ENCODE measurements around the gene MGA.

Gene MGA

GRCh38 chr15:41695750-41696436 is 35.7 kb downstream of the MGA start:
- Histone ChIP-seq H3K4me3 (ENCODE audit: control insufficient read depth in 1 of 7, extremely low read depth in 1 of 7, insufficient read depth in 4 of 7, low read depth in 2 of 7, low read length in 6 of 7) (peak overlapping the region in 5 of 7 experiments; percentile 17 to 66 (median 37)), H3K27ac (ENCODE audit: insufficient read depth in 1 of 2, low read depth in 1 of 2, low read length in 2 of 2, poor library complexity in 1 of 2, severe bottlenecking in 2 of 2) (peak overlapping the region; percentile 34 to 74), H3K4me1 (ENCODE audit: control extremely low read depth in 1 of 4, control insufficient read depth in 4 of 4, insufficient read depth in 4 of 4, low read length in 3 of 4) (peaks cover 11 to 45% (median 34%) of the 10 kb centered on the region in 4 experiments), H3K27me3 (replicated peaks in 2 of 5; ENCODE audit: control insufficient read depth in 4 of 5, insufficient read depth in 5 of 5, low read length in 4 of 5) (no peaks in the 10 kb centered on the region), H3K9me3 (ENCODE audit: control extremely low read depth in 1 of 5, control insufficient read depth in 4 of 5, insufficient read depth in 2 of 5, low read depth in 1 of 5, low read length in 4 of 5) (no peaks in the 10 kb centered on the region), H3K36me3 (ENCODE audit: control insufficient read depth in 4 of 4, insufficient read depth in 4 of 4, low read length in 3 of 4) (peaks cover 0 to 17% (median 6%) of the 10 kb centered on the region in 4 experiments)
- CTCF ChIA-PET: interaction anchor here (1.2 to 1.9 kb wide), 6 partner anchors 9 to 118 kb away, joined by 3 to 13 read pairs (median 6); partner anchors contain the start of gene MGA
- DNase-seq: peak; percentile 82 to 93 (median 92)
- POLR2A ChIA-PET: interaction anchor here (1.0 kb wide), 1 partner anchor 35 kb away, joined by 3 read pairs; no protein-coding TSS in a partner anchor
- no CpG with 5 or more reads among the region's 8 CpGs for WGBS (ENCODE audit: insufficient coverage)

- ChIA-PET POLR2A (no interaction called here), CTCF (interaction anchor here (0.6 to 1.1 kb wide), 4 partner anchors 13 to 95 kb away, joined by 3 to 4 read pairs (median 3); no protein-coding TSS in a partner anchor)
- Histone ChIP-seq H3K36me3 (ENCODE audit: control insufficient read depth in 4 of 4, insufficient read depth in 4 of 4, low read length in 3 of 4) (peaks cover 5 to 25% (median 8%) of the 10 kb centered on the region in 4 experiments), H3K27me3 (replicated peaks in 2 of 5; ENCODE audit: control insufficient read depth in 4 of 5, insufficient read depth in 5 of 5, low read length in 4 of 5) (no peaks in the 10 kb centered on the region), H3K4me3 (ENCODE audit: control insufficient read depth in 1 of 7, extremely low read depth in 1 of 7, insufficient read depth in 4 of 7, low read depth in 2 of 7, low read length in 6 of 7) (no peak overlapping the region), H3K4me1 (ENCODE audit: control extremely low read depth in 1 of 4, control insufficient read depth in 4 of 4, insufficient read depth in 4 of 4, low read length in 3 of 4) (peaks cover 11 to 30% (median 21%) of the 10 kb centered on the region in 4 experiments), H3K27ac (ENCODE audit: insufficient read depth in 1 of 2, low read depth in 1 of 2, low read length in 2 of 2, poor library complexity in 1 of 2, severe bottlenecking in 2 of 2) (no peak overlapping the region), H3K9me3 (ENCODE audit: control extremely low read depth in 1 of 5, control insufficient read depth in 4 of 5, insufficient read depth in 2 of 5, low read depth in 1 of 5, low read length in 4 of 5) (no peaks in the 10 kb centered on the region)
- 100% methylated on average over 2 of the region's 2 CpGs for WGBS (ENCODE audit: insufficient coverage)
- peak in 2 of 3 donors; percentile 46 to 61 for DNase-seq
Measured at GRCh38 chr15:41698779-41699178, 38.6 kb downstream of the MGA start.

GRCh38 chr15:41703120-41703519 is 42.9 kb downstream of the MGA start:
- CTCF ChIA-PET: interaction anchor here (0.8 to 2.4 kb wide), 4 partner anchors 14 to 146 kb away, joined by 3 to 6 read pairs (median 4); no protein-coding TSS in a partner anchor
- Histone ChIP-seq H3K36me3 (ENCODE audit: control insufficient read depth in 4 of 4, insufficient read depth in 4 of 4, low read length in 3 of 4) (peaks cover 13 to 31% (median 19%) of the 10 kb centered on the region in 4 experiments), H3K4me3 (ENCODE audit: control insufficient read depth in 1 of 7, extremely low read depth in 1 of 7, insufficient read depth in 4 of 7, low read depth in 2 of 7, low read length in 6 of 7) (no peak overlapping the region), H3K4me1 (ENCODE audit: control extremely low read depth in 1 of 4, control insufficient read depth in 4 of 4, insufficient read depth in 4 of 4, low read length in 3 of 4) (peaks cover 0 to 8% (median 4%) of the 10 kb centered on the region in 4 experiments), H3K27me3 (replicated peaks in 2 of 5; ENCODE audit: control insufficient read depth in 4 of 5, insufficient read depth in 5 of 5, low read length in 4 of 5) (no peaks in the 10 kb centered on the region), H3K9me3 (ENCODE audit: control extremely low read depth in 1 of 5, control insufficient read depth in 4 of 5, insufficient read depth in 2 of 5, low read depth in 1 of 5, low read length in 4 of 5) (no peaks in the 10 kb centered on the region), H3K27ac (ENCODE audit: insufficient read depth in 1 of 2, low read depth in 1 of 2, low read length in 2 of 2, poor library complexity in 1 of 2, severe bottlenecking in 2 of 2) (no peak overlapping the region)
- POLR2A ChIA-PET: no interaction called here
- DNase-seq: no peak

GRCh38 chr15:41713047-41713446 is 52.8 kb downstream of the MGA start:
- Histone ChIP-seq H3K27me3 (replicated peaks in 2 of 5; ENCODE audit: control insufficient read depth in 4 of 5, insufficient read depth in 5 of 5, low read length in 4 of 5) (no peaks in the 10 kb centered on the region), H3K27ac (ENCODE audit: insufficient read depth in 1 of 2, low read depth in 1 of 2, low read length in 2 of 2, poor library complexity in 1 of 2, severe bottlenecking in 2 of 2) (no peak overlapping the region), H3K4me1 (ENCODE audit: control extremely low read depth in 1 of 4, control insufficient read depth in 4 of 4, insufficient read depth in 4 of 4, low read length in 3 of 4) (no peaks in the 10 kb centered on the region), H3K4me3 (ENCODE audit: control insufficient read depth in 1 of 7, extremely low read depth in 1 of 7, insufficient read depth in 4 of 7, low read depth in 2 of 7, low read length in 6 of 7) (no peak overlapping the region), H3K36me3 (ENCODE audit: control insufficient read depth in 4 of 4, insufficient read depth in 4 of 4, low read length in 3 of 4) (peaks cover 14 to 58% (median 40%) of the 10 kb centered on the region in 4 experiments), H3K9me3 (ENCODE audit: control extremely low read depth in 1 of 5, control insufficient read depth in 4 of 5, insufficient read depth in 2 of 5, low read depth in 1 of 5, low read length in 4 of 5) (no peaks in the 10 kb centered on the region)
- ChIA-PET CTCF (no interaction called here), POLR2A (no interaction called here)
- WGBS (ENCODE audit: insufficient coverage): 96% methylated on average over 4 of the region's 6 CpGs
- DNase-seq: no peak

- H3K27ac ChIP-seq (ENCODE audit: insufficient read depth in 1 of 2, low read depth in 1 of 2, low read length in 2 of 2, poor library complexity in 1 of 2, severe bottlenecking in 2 of 2): no peak overlapping the region
- no peaks in the 10 kb centered on the region for H3K4me1 ChIP-seq (ENCODE audit: control extremely low read depth in 1 of 4, control insufficient read depth in 4 of 4, insufficient read depth in 4 of 4, low read length in 3 of 4)
- H3K36me3 ChIP-seq (ENCODE audit: control insufficient read depth in 4 of 4, insufficient read depth in 4 of 4, low read length in 3 of 4): peaks cover 11 to 51% (median 34%) of the 10 kb centered on the region in 4 experiments
- ChIA-PET POLR2A (no interaction called here), CTCF (no interaction called here)
- no peak overlapping the region for H3K4me3 ChIP-seq (ENCODE audit: control insufficient read depth in 1 of 7, extremely low read depth in 1 of 7, insufficient read depth in 4 of 7, low read depth in 2 of 7, low read length in 6 of 7)
- 92% methylated on average over 2 of the region's 3 CpGs for WGBS (ENCODE audit: insufficient coverage)
- no peaks in the 10 kb centered on the region for H3K27me3 ChIP-seq (replicated peaks in 2 of 5; ENCODE audit: control insufficient read depth in 4 of 5, insufficient read depth in 5 of 5, low read length in 4 of 5)
- H3K9me3 ChIP-seq (ENCODE audit: control extremely low read depth in 1 of 5, control insufficient read depth in 4 of 5, insufficient read depth in 2 of 5, low read depth in 1 of 5, low read length in 4 of 5): no peaks in the 10 kb centered on the region
- DNase-seq: no peak
Measured at GRCh38 chr15:41714291-41714690, 54.1 kb downstream of the MGA start.

- Histone ChIP-seq H3K4me1 (ENCODE audit: control extremely low read depth in 1 of 4, control insufficient read depth in 4 of 4, insufficient read depth in 4 of 4, low read length in 3 of 4) (no peaks in the 10 kb centered on the region), H3K27ac (ENCODE audit: insufficient read depth in 1 of 2, low read depth in 1 of 2, low read length in 2 of 2, poor library complexity in 1 of 2, severe bottlenecking in 2 of 2) (no peak overlapping the region), H3K4me3 (ENCODE audit: control insufficient read depth in 1 of 7, extremely low read depth in 1 of 7, insufficient read depth in 4 of 7, low read depth in 2 of 7, low read length in 6 of 7) (no peak overlapping the region), H3K36me3 (ENCODE audit: control insufficient read depth in 4 of 4, insufficient read depth in 4 of 4, low read length in 3 of 4) (peaks cover 6 to 32% (median 20%) of the 10 kb centered on the region in 4 experiments), H3K27me3 (replicated peaks in 2 of 5; ENCODE audit: control insufficient read depth in 4 of 5, insufficient read depth in 5 of 5, low read length in 4 of 5) (no peaks in the 10 kb centered on the region), H3K9me3 (ENCODE audit: control extremely low read depth in 1 of 5, control insufficient read depth in 4 of 5, insufficient read depth in 2 of 5, low read depth in 1 of 5, low read length in 4 of 5) (no peaks in the 10 kb centered on the region)
- CTCF ChIA-PET: interaction anchor here (1.0 kb wide), 1 partner anchor 14 kb away, joined by 3 read pairs; no protein-coding TSS in a partner anchor
- POLR2A ChIA-PET: no interaction called here
- DNase-seq: no peak
Measured at GRCh38 chr15:41716864-41717263, 56.7 kb downstream of the MGA start.

GRCh38 chr15:41727143-41727542 is 66.9 kb downstream of the MGA start:
- Histone ChIP-seq H3K36me3 (ENCODE audit: control insufficient read depth in 4 of 4, insufficient read depth in 4 of 4, low read length in 3 of 4) (peaks cover 0 to 19% (median 12%) of the 10 kb centered on the region in 4 experiments), H3K9me3 (ENCODE audit: control extremely low read depth in 1 of 5, control insufficient read depth in 4 of 5, insufficient read depth in 2 of 5, low read depth in 1 of 5, low read length in 4 of 5) (no peaks in the 10 kb centered on the region), H3K27me3 (replicated peaks in 2 of 5; ENCODE audit: control insufficient read depth in 4 of 5, insufficient read depth in 5 of 5, low read length in 4 of 5) (no peaks in the 10 kb centered on the region), H3K4me1 (ENCODE audit: control extremely low read depth in 1 of 4, control insufficient read depth in 4 of 4, insufficient read depth in 4 of 4, low read length in 3 of 4) (peaks cover 0 to 10% (median 5%) of the 10 kb centered on the region in 4 experiments), H3K4me3 (ENCODE audit: control insufficient read depth in 1 of 7, extremely low read depth in 1 of 7, insufficient read depth in 4 of 7, low read depth in 2 of 7, low read length in 6 of 7) (no peak overlapping the region), H3K27ac (ENCODE audit: insufficient read depth in 1 of 2, low read depth in 1 of 2, low read length in 2 of 2, poor library complexity in 1 of 2, severe bottlenecking in 2 of 2) (no peak overlapping the region)
- WGBS (ENCODE audit: insufficient coverage): no CpG with 5 or more reads among the region's 3 CpGs
- DNase-seq: no peak
- ChIA-PET POLR2A (no interaction called here), CTCF (interaction anchor here (1.0 kb wide), 1 partner anchor 170 kb away, joined by 3 read pairs; no protein-coding TSS in a partner anchor)
